Measurements from ENCODE around the gene CDK14. TPM values are rescaled to one million over a fixed set of nuclear protein-coding genes. Genes with fewer than 3 reads are reported as not detected.

Gene CDK14
- total and polyA plus RNA-seq, 4 donors, result 4.2 to 12.4 (median 7.4) TPM

GRCh38 chr7:90709501-90710465 lies 113.7 kb downstream of the CDK14 start:
- Histone ChIP-seq H3K4me3 (ENCODE audit: low read depth in 1 of 3, low read length in 3 of 3) (no peak overlapping the region), H3K9ac (ENCODE audit: low read depth in 1 of 2, low read length in 2 of 2) (peak overlapping the region in 1 of 2 donors; percentile 34), H3K27me3 (ENCODE audit: control insufficient read depth in 4 of 4, insufficient read depth in 4 of 4, low read length in 3 of 4) (no peaks in the 10 kb centered on the region), H3K36me3 (ENCODE audit: control insufficient read depth in 4 of 4, insufficient read depth in 3 of 4, low read depth in 1 of 4, low read length in 3 of 4) (no peaks in the 10 kb centered on the region), H3K4me1 (ENCODE audit: control insufficient read depth in 4 of 4, insufficient read depth in 4 of 4, low read length in 3 of 4) (peaks cover 6 to 51% (median 31%) of the 10 kb centered on the region in 4 donors), H3K27ac (ENCODE audit: low read depth in 1 of 2, low read length in 2 of 2) (no peak overlapping the region), H3K9me3 (ENCODE audit: control insufficient read depth in 4 of 4, low read length in 3 of 4) (no peaks in the 10 kb centered on the region)
- 44% methylated on average over 11 of the region's 11 CpGs for WGBS
- DNase-seq (ENCODE audit: low spot score), result no peak
- TF ChIP-seq, protein P1, sequence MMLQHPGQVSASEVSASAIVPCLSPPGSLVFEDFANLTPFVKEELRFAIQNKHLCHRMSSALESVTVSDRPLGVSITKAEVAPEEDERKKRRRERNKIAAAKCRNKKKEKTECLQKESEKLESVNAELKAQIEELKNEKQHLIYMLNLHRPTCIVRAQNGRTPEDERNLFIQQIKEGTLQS (IDR thresholded peaks at IDR 0.05), result no peak
- TF ChIP-seq REST (IDR thresholded peaks at IDR 0.05) (no peak), HNF4A (conservative IDR thresholded peaks at IDR 0.05) (no peak), EGR1 (IDR thresholded peaks at IDR 0.05; ENCODE audit: low read depth in 2 of 2) (no peak), FOXA1 (IDR thresholded peaks at IDR 0.05) (no peak), CTCF (IDR thresholded peaks at IDR 0.05; ENCODE audit: low read depth, low read length, missing input control) (no peak), SP1 (IDR thresholded peaks at IDR 0.05) (no peak), YY1 (IDR thresholded peaks at IDR 0.05) (no peak), JUND (IDR thresholded peaks at IDR 0.05) (no peak), FOXA2 (IDR thresholded peaks at IDR 0.05) (no peak), RXRA (IDR thresholded peaks at IDR 0.05) (no peak), TAF1 (conservative IDR thresholded peaks at IDR 0.05) (no peak), HNF4G (IDR thresholded peaks at IDR 0.05) (no peak), ZBTB33 (IDR thresholded peaks at IDR 0.05) (no peak), RAD21 (IDR thresholded peaks at IDR 0.05) (no peak), GABPA (IDR thresholded peaks at IDR 0.05 in 1 of 2, conservative IDR thresholded peaks at IDR 0.05 in 1 of 2) (no peak), NR2F2 (IDR thresholded peaks at IDR 0.05) (no peak)
- TF ChIP-seq, protein P2, sequence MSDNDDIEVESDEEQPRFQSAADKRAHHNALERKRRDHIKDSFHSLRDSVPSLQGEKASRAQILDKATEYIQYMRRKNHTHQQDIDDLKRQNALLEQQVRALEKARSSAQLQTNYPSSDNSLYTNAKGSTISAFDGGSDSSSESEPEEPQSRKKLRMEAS (IDR thresholded peaks at IDR 0.05), result no peak
